ENCODE data around the gene CLIP1.
"Not testable (repeated sequence)": the region's sequence is repeated elsewhere in the genome, so short reads cannot be mapped to it uniquely, and the experiment has no call there.

The CLIP1 gene

DNA sequence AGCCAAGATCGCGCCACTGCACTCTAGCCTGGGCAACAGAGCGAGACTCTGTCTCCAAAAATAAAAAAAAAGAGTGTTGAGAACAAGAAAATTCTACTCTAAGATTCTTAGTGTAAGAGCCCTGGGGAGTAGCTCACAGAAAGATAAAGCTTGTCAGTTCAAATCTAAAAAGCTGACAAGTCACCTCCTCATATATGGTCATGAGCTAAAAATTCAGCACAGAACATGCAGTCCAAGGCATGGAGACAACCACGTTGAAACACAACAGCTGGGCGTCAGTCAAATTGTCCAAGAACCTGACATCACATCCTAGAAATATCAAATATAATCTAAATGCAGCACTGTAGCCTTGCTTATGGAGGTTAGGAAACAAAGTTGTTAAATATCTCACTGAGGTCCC is 47.8 kb downstream of the CLIP1 start:
- H3K36me3 ChIP-seq (ENCODE audit: insufficient read depth, low read length): peaks cover 59% of the 10 kb centered on the region
- H3K4me3 ChIP-seq (ENCODE audit: low read length): no peak overlapping the region
- H3K9me3 ChIP-seq (ENCODE audit: low read length): no peaks in the 10 kb centered on the region
- H3K4me1 ChIP-seq (ENCODE audit: insufficient read depth, low read length): no peaks in the 10 kb centered on the region
- no peaks in the 10 kb centered on the region for H3K27me3 ChIP-seq (ENCODE audit: insufficient read depth, low read length)
- no peak overlapping the region for H2AFZ ChIP-seq (ENCODE audit: low read depth, low read length)

DNA sequence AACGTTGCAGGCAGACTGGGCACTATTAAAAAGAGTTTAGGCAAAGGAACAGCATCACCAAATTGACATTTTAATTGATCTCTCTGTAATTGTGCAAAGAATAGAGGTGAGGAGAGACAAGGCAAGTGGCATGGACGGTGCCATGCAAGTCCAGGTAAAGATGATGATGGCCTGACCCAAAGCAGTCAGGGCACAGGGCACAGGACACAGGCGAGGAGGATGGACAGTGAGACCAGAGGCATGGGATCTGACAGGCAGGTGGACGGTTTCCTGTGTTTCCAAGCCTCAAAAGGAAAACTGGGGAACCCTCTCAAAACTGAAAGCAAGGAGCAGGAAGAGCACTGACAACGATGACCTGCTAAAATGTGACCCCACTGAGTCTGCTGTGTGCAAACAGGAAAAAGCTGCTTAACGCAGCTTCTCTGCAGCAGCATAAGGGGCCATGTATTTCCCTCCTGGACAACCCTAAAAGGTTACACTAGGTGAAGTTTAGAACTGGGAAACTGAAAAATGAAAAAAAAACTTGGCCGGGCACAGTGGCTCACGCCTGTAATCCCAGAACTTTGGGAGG is 50.9 kb downstream of the CLIP1 start:
- Histone ChIP-seq H3K4me3 (ENCODE audit: low read length) (no peak overlapping the region), H3K36me3 (ENCODE audit: insufficient read depth, low read length) (peaks cover 41% of the 10 kb centered on the region), H3K4me1 (ENCODE audit: insufficient read depth, low read length) (peaks cover 8% of the 10 kb centered on the region), H3K27me3 (ENCODE audit: insufficient read depth, low read length) (no peaks in the 10 kb centered on the region), H2AFZ (ENCODE audit: low read depth, low read length) (no peak overlapping the region), H3K9me3 (ENCODE audit: low read length) (no peaks in the 10 kb centered on the region)

DNA sequence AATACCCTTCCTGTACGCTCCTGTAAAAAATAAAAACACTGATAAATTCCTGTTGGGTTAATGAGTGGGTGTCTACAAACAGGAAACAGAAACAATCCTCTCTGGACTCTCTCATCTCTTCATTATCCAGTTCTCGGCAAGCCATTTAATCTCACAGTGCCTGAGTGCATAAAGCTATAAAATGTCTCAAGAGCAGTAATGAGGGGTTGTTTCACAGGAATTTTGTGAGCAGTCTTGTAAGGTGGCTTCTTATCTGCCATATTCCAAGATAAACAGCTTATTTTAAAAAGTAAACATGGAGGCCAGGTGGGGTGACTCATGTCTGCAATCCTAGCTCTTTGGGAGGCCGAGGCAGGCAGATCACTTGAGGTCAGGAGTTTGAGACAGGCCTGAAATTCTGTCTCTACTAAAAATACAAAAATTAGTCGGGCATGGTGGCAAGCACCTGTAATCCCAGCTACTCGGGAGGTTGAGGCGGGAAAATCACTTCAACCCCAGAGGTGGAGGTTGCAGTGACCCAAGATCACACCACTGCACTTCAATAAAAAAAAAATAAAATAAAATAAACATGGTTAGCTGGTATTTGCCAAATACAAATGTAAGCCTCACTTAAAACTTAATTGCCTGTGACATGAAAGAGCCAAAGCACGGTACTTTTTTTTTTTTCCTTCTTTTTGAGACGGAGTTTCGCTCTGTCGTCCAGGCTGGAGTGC is 54.0 kb downstream of the CLIP1 start:
- no peak overlapping the region for H3K4me3 ChIP-seq (ENCODE audit: low read length)
- no peaks in the 10 kb centered on the region for H3K9me3 ChIP-seq (ENCODE audit: low read length)
- H3K4me1 ChIP-seq (ENCODE audit: insufficient read depth, low read length): peaks cover 11% of the 10 kb centered on the region
- H2AFZ ChIP-seq (ENCODE audit: low read depth, low read length): no peak overlapping the region
- no peaks in the 10 kb centered on the region for H3K27me3 ChIP-seq (ENCODE audit: insufficient read depth, low read length)
- peaks cover 31% of the 10 kb centered on the region for H3K36me3 ChIP-seq (ENCODE audit: insufficient read depth, low read length)

DNA sequence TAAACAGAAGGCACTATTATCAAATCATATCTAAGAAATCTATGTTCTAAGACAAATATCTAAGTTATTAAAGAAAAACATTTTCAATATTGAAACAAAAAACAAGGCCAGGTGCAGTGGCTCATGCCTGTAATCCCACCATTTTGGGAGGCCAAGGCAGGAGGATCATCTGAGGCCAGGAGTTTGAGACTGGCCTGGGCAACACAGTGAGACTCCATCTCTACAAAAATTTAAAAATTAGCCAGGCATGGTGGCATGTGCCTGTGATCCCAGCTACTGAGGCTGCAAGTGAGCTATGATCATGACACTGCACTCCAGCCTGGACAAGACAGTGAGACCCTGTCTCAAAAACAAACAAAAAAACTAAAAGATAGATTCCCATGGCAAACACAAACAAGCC is 54.8 kb downstream of the CLIP1 start:
- not testable (repeated sequence) for H3K4me3 ChIP-seq (ENCODE audit: low read length); H3K27me3 ChIP-seq (ENCODE audit: insufficient read depth, low read length); H3K9me3 ChIP-seq (ENCODE audit: low read length); H2AFZ ChIP-seq (ENCODE audit: low read depth, low read length)
- peaks cover 34% of the 10 kb centered on the region for H3K36me3 ChIP-seq (ENCODE audit: insufficient read depth, low read length)
- H3K4me1 ChIP-seq (ENCODE audit: insufficient read depth, low read length): peaks cover 11% of the 10 kb centered on the region

DNA sequence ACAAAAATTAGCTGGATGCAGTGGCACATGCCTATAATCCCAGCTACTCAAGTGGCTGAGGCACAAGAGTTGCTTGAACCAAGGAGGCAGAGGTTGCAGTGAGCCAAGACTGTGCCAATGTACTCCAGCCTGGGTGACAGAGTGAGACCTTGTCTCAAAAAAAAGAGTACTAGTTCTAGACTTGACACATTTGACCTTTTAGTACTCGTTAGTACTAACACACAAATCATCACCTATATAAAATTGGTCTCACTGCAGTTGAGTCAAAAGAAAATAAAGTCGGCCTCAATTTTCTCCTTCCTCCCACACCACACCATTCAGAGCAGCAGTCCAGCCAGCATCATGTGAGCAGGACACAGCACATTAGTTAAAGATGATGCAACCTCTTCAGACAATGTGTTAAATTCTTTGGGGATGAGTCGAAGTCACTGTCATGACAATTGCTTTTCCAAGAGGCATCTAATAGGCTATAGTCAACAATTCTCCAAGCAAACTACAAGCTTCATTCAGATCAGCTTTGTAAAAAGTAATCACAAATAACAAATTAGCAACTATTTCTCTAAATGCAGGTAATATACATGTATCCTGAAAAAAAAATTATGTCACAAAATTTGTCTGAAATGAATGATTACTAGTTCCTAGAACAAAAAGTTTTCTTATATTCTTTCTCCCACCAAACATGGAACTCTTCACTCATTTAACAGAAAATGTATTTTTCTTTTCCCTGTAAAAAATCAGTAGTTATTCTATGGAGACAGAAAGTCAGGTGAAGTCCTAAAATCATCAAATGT is 55.6 kb downstream of the CLIP1 start:
- H3K27me3 ChIP-seq (ENCODE audit: insufficient read depth, low read length): no peaks in the 10 kb centered on the region
- peaks cover 11% of the 10 kb centered on the region for H3K4me1 ChIP-seq (ENCODE audit: insufficient read depth, low read length)
- H3K4me3 ChIP-seq (ENCODE audit: low read length): no peak overlapping the region
- peaks cover 31% of the 10 kb centered on the region for H3K36me3 ChIP-seq (ENCODE audit: insufficient read depth, low read length)
- no peaks in the 10 kb centered on the region for H3K9me3 ChIP-seq (ENCODE audit: low read length)
- H2AFZ ChIP-seq (ENCODE audit: low read depth, low read length): no peak overlapping the region

DNA sequence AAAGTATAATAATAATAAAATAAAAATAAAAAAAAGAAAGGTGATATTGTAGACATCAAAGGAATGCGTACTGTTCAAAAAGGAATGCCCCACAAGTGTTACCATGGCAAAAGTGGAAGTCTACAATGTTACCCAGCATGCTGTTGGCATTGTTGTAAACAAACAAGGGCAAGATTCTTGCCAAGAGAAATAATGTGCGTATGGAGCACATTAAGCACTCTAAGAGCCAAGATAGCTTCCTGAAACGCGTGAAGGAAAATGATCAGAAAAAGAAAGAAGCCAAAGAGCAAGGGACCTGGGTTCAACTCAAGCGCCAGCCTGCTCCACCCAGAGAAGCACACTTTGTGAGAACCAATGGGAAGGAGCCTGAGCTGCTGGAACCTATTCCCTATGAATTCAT is 57.2 kb downstream of the CLIP1 start:
- H2AFZ ChIP-seq (ENCODE audit: low read depth, low read length); H3K9me3 ChIP-seq (ENCODE audit: low read length); H3K4me3 ChIP-seq (ENCODE audit: low read length); H3K27me3 ChIP-seq (ENCODE audit: insufficient read depth, low read length): not testable (repeated sequence)
- Histone ChIP-seq H3K4me1 (ENCODE audit: insufficient read depth, low read length) (peaks cover 11% of the 10 kb centered on the region), H3K36me3 (ENCODE audit: insufficient read depth, low read length) (peaks cover 33% of the 10 kb centered on the region)

DNA sequence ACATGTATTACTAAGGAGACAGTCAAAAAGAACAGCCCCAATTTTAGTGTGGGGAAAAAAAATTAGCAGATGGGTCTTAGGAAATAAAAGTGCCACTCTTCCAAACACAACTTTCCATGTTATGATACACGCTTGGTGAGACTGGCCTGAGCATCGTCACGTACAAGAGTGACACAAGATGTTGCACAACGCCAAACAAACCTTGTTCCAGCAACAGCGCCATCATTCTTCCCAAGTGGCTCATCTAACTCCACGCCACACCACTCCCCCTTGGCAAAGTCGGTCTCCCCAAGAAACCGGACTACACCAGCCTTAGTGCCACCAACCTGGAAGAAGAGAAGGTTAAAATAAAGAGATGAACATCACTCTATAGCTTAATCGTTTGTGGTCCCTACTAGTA is 58.7 kb downstream of the CLIP1 start:
- H3K27me3 ChIP-seq (ENCODE audit: insufficient read depth, low read length): no peaks in the 10 kb centered on the region
- H3K4me3 ChIP-seq (ENCODE audit: low read length): no peak overlapping the region
- H3K4me1 ChIP-seq (ENCODE audit: insufficient read depth, low read length): peaks cover 11% of the 10 kb centered on the region
- H3K36me3 ChIP-seq (ENCODE audit: insufficient read depth, low read length): peaks cover 40% of the 10 kb centered on the region
- H3K9me3 ChIP-seq (ENCODE audit: low read length): no peaks in the 10 kb centered on the region
- H2AFZ ChIP-seq (ENCODE audit: low read depth, low read length): no peak overlapping the region

DNA sequence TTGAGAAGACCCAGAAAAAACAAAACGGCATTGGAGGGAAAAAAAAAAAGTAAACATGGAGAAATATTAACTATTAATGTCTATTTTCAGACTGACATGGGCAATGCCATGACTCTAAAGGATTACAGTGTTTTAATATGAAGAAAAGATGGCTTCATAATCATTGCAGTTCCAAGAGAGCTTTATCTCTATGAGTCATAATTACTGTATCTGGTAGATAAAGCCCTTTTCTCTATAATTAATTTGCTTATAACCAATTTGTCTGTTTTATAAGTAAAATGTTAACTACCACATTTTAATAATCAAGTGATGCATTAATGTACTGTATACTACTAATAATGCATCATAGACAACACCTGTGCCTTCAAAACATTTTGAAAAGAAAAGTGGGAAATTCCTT is 59.7 kb downstream of the CLIP1 start:
- Histone ChIP-seq H3K9me3 (ENCODE audit: low read length) (no peaks in the 10 kb centered on the region), H3K36me3 (ENCODE audit: insufficient read depth, low read length) (peaks cover 40% of the 10 kb centered on the region), H3K27me3 (ENCODE audit: insufficient read depth, low read length) (no peaks in the 10 kb centered on the region)

DNA sequence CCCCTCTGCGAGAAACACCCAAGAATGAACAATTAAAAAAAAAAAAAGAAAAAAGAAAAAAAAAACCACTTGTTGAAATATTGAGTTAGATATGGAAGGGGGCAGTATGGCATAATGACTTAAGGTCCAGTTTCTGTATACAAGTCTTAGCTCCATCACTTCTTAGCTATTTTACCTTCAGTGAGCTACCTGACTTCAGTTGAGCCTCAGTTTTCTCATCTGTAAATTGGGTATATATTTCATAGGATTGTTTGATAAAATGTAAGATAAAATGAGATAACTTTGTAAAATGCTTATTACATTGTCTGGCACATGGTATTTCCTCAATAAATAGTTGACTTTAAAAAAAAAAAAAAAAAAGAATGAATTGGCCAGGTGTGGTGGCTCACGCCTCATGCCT is 64.1 kb downstream of the CLIP1 start:
- not testable (repeated sequence) for H2AFZ ChIP-seq (ENCODE audit: low read depth, low read length); H3K27me3 ChIP-seq (ENCODE audit: insufficient read depth, low read length); H3K9me3 ChIP-seq (ENCODE audit: low read length); H3K4me1 ChIP-seq (ENCODE audit: insufficient read depth, low read length); H3K4me3 ChIP-seq (ENCODE audit: low read length)
- H3K36me3 ChIP-seq (ENCODE audit: insufficient read depth, low read length): peaks cover 55% of the 10 kb centered on the region

More for the DNA sequence above, 59.7 kb downstream of the CLIP1 start:
- Histone ChIP-seq H3K4me1 (ENCODE audit: insufficient read depth, low read length) (peaks cover 11% of the 10 kb centered on the region), H2AFZ (ENCODE audit: low read depth, low read length) (no peak overlapping the region), H3K4me3 (ENCODE audit: low read length) (no peak overlapping the region)

DNA sequence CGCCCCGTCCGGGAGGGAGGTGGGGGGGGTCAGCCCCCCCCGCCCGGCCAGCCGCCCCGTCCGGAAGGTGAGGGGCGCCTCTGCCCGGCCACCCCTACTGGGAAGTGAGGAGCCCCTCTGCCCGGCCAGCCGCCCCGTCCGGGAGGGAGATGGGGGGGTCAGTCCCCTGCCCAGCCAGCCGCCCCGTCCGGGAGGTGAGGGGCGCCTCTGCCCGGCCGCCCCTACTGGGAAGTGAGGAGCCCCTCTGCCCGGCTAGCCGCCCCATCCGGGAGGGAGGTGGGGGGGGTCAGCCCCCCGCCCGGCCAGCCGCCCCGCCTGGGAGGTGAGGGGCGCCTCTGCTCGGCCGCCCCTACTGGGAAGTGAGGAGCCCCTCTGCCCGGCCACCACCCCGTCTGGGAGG is 64.9 kb downstream of the CLIP1 start:
- H3K36me3 ChIP-seq (ENCODE audit: insufficient read depth, low read length): peaks cover 55% of the 10 kb centered on the region

DNA sequence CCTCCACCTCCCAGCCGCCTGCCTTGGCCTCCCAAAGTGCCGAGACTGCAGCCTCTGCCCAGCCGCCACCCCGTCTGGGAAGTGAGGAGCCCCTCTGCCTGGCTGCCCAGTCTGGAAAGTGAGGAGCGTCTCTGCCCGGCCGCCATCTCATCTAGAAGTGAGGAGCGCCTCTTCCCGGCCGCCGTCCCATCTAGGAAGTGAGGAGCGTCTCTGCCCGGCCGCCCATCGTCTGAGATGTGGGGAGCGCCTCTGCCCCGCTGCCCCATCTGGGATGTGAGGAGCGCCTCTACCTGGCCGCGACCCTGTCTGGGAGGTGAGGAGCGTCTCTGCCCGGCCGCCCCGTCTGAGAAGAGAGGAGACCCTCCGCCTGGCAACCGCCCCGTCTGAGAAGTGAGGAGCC is 65.5 kb downstream of the CLIP1 start:
- H3K9me3 ChIP-seq (ENCODE audit: low read length); H3K27me3 ChIP-seq (ENCODE audit: insufficient read depth, low read length); H2AFZ ChIP-seq (ENCODE audit: low read depth, low read length); H3K4me1 ChIP-seq (ENCODE audit: insufficient read depth, low read length); H3K4me3 ChIP-seq (ENCODE audit: low read length): not testable (repeated sequence)
- H3K36me3 ChIP-seq (ENCODE audit: insufficient read depth, low read length): peaks cover 59% of the 10 kb centered on the region

More for the DNA sequence above, 64.9 kb downstream of the CLIP1 start:
- not testable (repeated sequence) for H3K4me3 ChIP-seq (ENCODE audit: low read length); H2AFZ ChIP-seq (ENCODE audit: low read depth, low read length); H3K27me3 ChIP-seq (ENCODE audit: insufficient read depth, low read length); H3K4me1 ChIP-seq (ENCODE audit: insufficient read depth, low read length); H3K9me3 ChIP-seq (ENCODE audit: low read length)

DNA sequence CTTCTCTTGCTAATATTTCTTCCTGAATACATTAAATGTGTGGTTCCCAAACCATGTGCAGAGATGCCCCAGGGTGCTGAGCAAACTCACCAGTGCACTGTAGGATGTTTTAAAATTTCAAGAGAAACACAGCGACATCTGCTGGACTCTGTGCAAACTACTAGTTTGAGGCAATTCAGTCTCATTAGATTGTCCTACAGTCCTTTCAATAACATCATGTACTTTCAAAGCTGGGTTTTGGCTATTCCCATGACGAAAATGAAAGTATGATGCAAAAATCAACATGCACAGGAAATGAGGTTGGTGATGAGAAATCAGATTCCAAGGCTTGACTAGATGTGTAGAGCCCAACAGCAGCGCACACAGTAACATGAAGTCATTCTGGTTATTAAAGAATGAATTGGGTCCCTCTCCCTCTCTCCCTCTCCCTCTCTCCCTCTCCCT is 66.3 kb downstream of the CLIP1 start:
- H2AFZ ChIP-seq (ENCODE audit: low read depth, low read length): no peak overlapping the region
- H3K4me1 ChIP-seq (ENCODE audit: insufficient read depth, low read length): no peaks in the 10 kb centered on the region
- no peaks in the 10 kb centered on the region for H3K27me3 ChIP-seq (ENCODE audit: insufficient read depth, low read length)
- no peaks in the 10 kb centered on the region for H3K9me3 ChIP-seq (ENCODE audit: low read length)
- H3K4me3 ChIP-seq (ENCODE audit: low read length): no peak overlapping the region
- peaks cover 62% of the 10 kb centered on the region for H3K36me3 ChIP-seq (ENCODE audit: insufficient read depth, low read length)

DNA sequence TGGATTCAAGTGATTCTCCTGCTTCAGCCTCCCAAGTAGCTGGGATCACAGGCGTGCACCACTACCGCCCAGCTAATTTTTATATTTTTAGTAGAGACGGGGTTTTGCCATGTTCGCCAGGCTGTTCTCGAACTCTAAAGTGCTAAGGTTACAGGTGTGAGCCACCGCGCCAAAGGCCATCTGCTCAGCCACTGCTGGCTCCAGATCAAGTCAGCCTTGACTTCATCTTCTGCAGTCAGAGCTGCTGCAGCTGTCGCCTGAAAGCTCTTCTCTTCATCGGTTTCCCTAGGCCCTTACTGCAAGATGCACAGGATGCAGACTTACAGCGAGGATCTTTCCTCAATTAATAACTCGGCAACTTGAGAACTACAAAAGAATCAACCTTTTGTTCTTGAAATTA is 66.8 kb downstream of the CLIP1 start:
- Histone ChIP-seq H3K27me3 (ENCODE audit: insufficient read depth, low read length) (no peaks in the 10 kb centered on the region), H3K9me3 (ENCODE audit: low read length) (no peaks in the 10 kb centered on the region), H3K36me3 (ENCODE audit: insufficient read depth, low read length) (peaks cover 62% of the 10 kb centered on the region), H3K4me1 (ENCODE audit: insufficient read depth, low read length) (no peaks in the 10 kb centered on the region), H3K4me3 (ENCODE audit: low read length) (no peak overlapping the region), H2AFZ (ENCODE audit: low read depth, low read length) (no peak overlapping the region)

All from neuron (in vitro differentiated cells).